HCT116 (cell line): ENCODE measurements around the gene CORO2B.

ENCODE experiments used
- EZH2 ChIP-seq: fragments of 200-600 bp; sonication (generic); IDR thresholded peaks from 2 replicates; pipeline ENCODE4 v1.6.1; 2017; ENCODE audit warnings: antibody characterized with exemption, mixed run types
- JUND ChIP-seq: IDR thresholded peaks from 2 replicates; pipeline ENCODE4 v1.6.1; 2012
- POLR2A ChIP-seq: IDR thresholded peaks from 2 replicates; pipeline ENCODE4 v1.7.0; 2011; ENCODE audit warnings: borderline replicate concordance; ENCODE audit not compliant: insufficient read depth, insufficient read length; ENCODE audit errors: extremely low read depth
- TF ChIP-seq, protein P1 (sequence below), 3 experiments: fragments of 200-600 bp in 1 of 3; sonication (generic) in 1 of 3; IDR thresholded peaks in 2 of 3; conservative IDR thresholded peaks in 1 of 3; 2 replicates each; pipeline ENCODE4 v1.5.1; 2012 to 2017; ENCODE audit warnings: low read depth in 2 of 3, low read length in 2 of 3, antibody characterized with exemption in 1 of 3, borderline replicate concordance in 1 of 3, control low read depth in 1 of 3, mild to moderate bottlenecking in 1 of 3, mixed read lengths in 1 of 3, mixed run types in 1 of 3, moderate library complexity in 1 of 3; ENCODE audit not compliant: insufficient read depth in 1 of 3
- TF ChIP-seq, protein P2 (sequence below): IDR thresholded peaks from 2 replicates; pipeline ENCODE4 v1.6.1; 2012
- TF ChIP-seq, protein P3 (sequence below): IDR thresholded peaks from 2 replicates; pipeline ENCODE4 v1.6.1; 2012; ENCODE audit warnings: low read depth
- TF ChIP-seq, protein P4 (sequence below): IDR thresholded peaks from 2 replicates; pipeline ENCODE4 v1.6.1; 2012

DNA sequence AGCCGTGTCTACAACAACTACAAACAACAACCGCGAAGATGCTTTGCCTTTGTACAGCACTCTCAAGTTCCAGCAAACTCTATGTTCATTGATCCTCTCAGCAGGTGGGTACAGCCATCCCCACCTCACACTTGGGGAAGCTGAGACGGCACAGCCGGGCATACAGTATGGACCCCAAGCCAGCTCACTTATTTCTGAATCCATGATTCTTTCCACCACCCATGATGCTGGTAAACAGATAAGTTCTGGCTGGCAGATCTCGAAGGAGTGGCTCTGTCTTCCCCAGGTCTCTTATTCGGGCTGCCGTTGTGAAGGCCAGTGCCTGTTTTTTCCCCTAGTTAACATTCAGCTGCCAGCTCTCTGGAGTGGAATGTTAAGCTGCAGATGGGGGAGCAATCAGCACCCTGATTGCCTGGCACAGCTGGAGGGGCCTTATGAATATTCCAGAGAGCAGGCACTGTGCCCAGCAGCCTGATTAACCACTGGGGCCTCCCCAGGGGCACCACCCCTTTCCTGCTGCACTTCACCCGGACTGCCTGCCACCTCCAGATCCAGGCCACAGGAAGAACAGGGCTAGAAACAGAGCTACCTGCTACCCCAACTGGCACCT lies 73.2 kb downstream of the CORO2B start:
- TF ChIP-seq, protein P1, sequence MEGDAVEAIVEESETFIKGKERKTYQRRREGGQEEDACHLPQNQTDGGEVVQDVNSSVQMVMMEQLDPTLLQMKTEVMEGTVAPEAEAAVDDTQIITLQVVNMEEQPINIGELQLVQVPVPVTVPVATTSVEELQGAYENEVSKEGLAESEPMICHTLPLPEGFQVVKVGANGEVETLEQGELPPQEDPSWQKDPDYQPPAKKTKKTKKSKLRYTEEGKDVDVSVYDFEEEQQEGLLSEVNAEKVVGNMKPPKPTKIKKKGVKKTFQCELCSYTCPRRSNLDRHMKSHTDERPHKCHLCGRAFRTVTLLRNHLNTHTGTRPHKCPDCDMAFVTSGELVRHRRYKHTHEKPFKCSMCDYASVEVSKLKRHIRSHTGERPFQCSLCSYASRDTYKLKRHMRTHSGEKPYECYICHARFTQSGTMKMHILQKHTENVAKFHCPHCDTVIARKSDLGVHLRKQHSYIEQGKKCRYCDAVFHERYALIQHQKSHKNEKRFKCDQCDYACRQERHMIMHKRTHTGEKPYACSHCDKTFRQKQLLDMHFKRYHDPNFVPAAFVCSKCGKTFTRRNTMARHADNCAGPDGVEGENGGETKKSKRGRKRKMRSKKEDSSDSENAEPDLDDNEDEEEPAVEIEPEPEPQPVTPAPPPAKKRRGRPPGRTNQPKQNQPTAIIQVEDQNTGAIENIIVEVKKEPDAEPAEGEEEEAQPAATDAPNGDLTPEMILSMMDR (IDR thresholded peaks at IDR 0.05 in 2 of 3, conservative IDR thresholded peaks at IDR 0.05 in 1 of 3; ENCODE audit: borderline replicate concordance in 1 of 3, insufficient read depth in 1 of 3, low read depth in 2 of 3, low read length in 2 of 3), result no peak
- no peak for TF ChIP-seq JUND
- TF ChIP-seq, protein P2, sequence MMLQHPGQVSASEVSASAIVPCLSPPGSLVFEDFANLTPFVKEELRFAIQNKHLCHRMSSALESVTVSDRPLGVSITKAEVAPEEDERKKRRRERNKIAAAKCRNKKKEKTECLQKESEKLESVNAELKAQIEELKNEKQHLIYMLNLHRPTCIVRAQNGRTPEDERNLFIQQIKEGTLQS, result no peak
- no peak for TF ChIP-seq EZH2
- no peak for TF ChIP-seq POLR2A
- TF ChIP-seq, protein P3, sequence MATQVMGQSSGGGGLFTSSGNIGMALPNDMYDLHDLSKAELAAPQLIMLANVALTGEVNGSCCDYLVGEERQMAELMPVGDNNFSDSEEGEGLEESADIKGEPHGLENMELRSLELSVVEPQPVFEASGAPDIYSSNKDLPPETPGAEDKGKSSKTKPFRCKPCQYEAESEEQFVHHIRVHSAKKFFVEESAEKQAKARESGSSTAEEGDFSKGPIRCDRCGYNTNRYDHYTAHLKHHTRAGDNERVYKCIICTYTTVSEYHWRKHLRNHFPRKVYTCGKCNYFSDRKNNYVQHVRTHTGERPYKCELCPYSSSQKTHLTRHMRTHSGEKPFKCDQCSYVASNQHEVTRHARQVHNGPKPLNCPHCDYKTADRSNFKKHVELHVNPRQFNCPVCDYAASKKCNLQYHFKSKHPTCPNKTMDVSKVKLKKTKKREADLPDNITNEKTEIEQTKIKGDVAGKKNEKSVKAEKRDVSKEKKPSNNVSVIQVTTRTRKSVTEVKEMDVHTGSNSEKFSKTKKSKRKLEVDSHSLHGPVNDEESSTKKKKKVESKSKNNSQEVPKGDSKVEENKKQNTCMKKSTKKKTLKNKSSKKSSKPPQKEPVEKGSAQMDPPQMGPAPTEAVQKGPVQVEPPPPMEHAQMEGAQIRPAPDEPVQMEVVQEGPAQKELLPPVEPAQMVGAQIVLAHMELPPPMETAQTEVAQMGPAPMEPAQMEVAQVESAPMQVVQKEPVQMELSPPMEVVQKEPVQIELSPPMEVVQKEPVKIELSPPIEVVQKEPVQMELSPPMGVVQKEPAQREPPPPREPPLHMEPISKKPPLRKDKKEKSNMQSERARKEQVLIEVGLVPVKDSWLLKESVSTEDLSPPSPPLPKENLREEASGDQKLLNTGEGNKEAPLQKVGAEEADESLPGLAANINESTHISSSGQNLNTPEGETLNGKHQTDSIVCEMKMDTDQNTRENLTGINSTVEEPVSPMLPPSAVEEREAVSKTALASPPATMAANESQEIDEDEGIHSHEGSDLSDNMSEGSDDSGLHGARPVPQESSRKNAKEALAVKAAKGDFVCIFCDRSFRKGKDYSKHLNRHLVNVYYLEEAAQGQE, result no peak
- TF ChIP-seq, protein P4, sequence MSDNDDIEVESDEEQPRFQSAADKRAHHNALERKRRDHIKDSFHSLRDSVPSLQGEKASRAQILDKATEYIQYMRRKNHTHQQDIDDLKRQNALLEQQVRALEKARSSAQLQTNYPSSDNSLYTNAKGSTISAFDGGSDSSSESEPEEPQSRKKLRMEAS, result no peak
